HL-60 (cell line): Measurements from ENCODE around the gene TNNI3.

Experiments
- DNase-seq, 2 experiments: peaks; one replicate each; pipeline ENCODE4 v3.0.0-alpha.2; 2010 to 2020; ENCODE audit warnings: low read depth in 1 of 2, low spot score in 1 of 2
- H3K27ac ChIP-seq: fragments of 250-450 bp; sonication (Bioruptor Pico); replicated peaks from 2 replicates; pipeline ENCODE4 v1.5.1; 2020; ENCODE audit warnings: mild to moderate bottlenecking, moderate library complexity
- H3K27me3 ChIP-seq: fragments of 250-450 bp; sonication (Bioruptor Pico); 2 replicates; pipeline ENCODE4 v1.5.1; 2021; ENCODE audit warnings: mild to moderate bottlenecking, moderate library complexity; ENCODE audit not compliant: insufficient read depth, poor library complexity, severe bottlenecking
- H3K4me3 ChIP-seq: replicated peaks from 2 replicates; pipeline ENCODE4 v1.5.1; 2011; ENCODE audit warnings: mild to moderate bottlenecking, control low read depth, low read length; ENCODE audit not compliant: insufficient read depth
- GABPA ChIP-seq: IDR thresholded peaks from 2 replicates; pipeline ENCODE4 v1.6.1; 2012; ENCODE audit warnings: low read depth
- POLR2AphosphoS5 ChIP-seq: IDR thresholded peaks from 2 replicates; pipeline ENCODE4 v1.6.1; 2012; ENCODE audit warnings: low read depth
- SPI1 ChIP-seq: IDR thresholded peaks from 2 replicates; pipeline ENCODE4 v1.6.1; 2012; ENCODE audit warnings: low read depth, mild to moderate bottlenecking, borderline replicate concordance
- TF ChIP-seq, protein P1 (sequence below): IDR thresholded peaks from 2 replicates; pipeline ENCODE4 v1.6.1; 2012; ENCODE audit warnings: low read depth; ENCODE audit not compliant: insufficient replicate concordance
- TF ChIP-seq, protein P2 (sequence below): IDR thresholded peaks from one replicate; pipeline ENCODE4 v1.5.1; 2011; ENCODE audit warnings: low read length, control low read depth, inconsistent platforms; ENCODE audit not compliant: insufficient read depth

The TNNI3 gene

GRCh38 chr19:55149078-55150003, 8.2 kb downstream of the TNNI3 start, which contains the start of gene TNNT1:
TSS of gene TNNT1 (minus strand) at chr19:55149206. CDS start at chr19:55147157, 2,049 bp downstream.
- Histone ChIP-seq H3K4me3 (no peak within 1 kb of the TSS), H3K27ac (no peak within 1 kb of the TSS), H3K27me3 (peaks cover 5% of the 10 kb centered on the region)
- DNase-seq, result no peak
- TF ChIP-seq, protein P1, sequence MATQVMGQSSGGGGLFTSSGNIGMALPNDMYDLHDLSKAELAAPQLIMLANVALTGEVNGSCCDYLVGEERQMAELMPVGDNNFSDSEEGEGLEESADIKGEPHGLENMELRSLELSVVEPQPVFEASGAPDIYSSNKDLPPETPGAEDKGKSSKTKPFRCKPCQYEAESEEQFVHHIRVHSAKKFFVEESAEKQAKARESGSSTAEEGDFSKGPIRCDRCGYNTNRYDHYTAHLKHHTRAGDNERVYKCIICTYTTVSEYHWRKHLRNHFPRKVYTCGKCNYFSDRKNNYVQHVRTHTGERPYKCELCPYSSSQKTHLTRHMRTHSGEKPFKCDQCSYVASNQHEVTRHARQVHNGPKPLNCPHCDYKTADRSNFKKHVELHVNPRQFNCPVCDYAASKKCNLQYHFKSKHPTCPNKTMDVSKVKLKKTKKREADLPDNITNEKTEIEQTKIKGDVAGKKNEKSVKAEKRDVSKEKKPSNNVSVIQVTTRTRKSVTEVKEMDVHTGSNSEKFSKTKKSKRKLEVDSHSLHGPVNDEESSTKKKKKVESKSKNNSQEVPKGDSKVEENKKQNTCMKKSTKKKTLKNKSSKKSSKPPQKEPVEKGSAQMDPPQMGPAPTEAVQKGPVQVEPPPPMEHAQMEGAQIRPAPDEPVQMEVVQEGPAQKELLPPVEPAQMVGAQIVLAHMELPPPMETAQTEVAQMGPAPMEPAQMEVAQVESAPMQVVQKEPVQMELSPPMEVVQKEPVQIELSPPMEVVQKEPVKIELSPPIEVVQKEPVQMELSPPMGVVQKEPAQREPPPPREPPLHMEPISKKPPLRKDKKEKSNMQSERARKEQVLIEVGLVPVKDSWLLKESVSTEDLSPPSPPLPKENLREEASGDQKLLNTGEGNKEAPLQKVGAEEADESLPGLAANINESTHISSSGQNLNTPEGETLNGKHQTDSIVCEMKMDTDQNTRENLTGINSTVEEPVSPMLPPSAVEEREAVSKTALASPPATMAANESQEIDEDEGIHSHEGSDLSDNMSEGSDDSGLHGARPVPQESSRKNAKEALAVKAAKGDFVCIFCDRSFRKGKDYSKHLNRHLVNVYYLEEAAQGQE, result no peak
- TF ChIP-seq POLR2AphosphoS5 (no peak), SPI1 (no peak), GABPA (no peak)
- TF ChIP-seq, protein P2, sequence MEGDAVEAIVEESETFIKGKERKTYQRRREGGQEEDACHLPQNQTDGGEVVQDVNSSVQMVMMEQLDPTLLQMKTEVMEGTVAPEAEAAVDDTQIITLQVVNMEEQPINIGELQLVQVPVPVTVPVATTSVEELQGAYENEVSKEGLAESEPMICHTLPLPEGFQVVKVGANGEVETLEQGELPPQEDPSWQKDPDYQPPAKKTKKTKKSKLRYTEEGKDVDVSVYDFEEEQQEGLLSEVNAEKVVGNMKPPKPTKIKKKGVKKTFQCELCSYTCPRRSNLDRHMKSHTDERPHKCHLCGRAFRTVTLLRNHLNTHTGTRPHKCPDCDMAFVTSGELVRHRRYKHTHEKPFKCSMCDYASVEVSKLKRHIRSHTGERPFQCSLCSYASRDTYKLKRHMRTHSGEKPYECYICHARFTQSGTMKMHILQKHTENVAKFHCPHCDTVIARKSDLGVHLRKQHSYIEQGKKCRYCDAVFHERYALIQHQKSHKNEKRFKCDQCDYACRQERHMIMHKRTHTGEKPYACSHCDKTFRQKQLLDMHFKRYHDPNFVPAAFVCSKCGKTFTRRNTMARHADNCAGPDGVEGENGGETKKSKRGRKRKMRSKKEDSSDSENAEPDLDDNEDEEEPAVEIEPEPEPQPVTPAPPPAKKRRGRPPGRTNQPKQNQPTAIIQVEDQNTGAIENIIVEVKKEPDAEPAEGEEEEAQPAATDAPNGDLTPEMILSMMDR, result no peak

GRCh38 chr19:55147545-55148251, 9.8 kb downstream of the TNNI3 start:
- TF ChIP-seq GABPA, result no peak
- no peak for TF ChIP-seq POLR2AphosphoS5
- no peak for TF ChIP-seq SPI1

DNA sequence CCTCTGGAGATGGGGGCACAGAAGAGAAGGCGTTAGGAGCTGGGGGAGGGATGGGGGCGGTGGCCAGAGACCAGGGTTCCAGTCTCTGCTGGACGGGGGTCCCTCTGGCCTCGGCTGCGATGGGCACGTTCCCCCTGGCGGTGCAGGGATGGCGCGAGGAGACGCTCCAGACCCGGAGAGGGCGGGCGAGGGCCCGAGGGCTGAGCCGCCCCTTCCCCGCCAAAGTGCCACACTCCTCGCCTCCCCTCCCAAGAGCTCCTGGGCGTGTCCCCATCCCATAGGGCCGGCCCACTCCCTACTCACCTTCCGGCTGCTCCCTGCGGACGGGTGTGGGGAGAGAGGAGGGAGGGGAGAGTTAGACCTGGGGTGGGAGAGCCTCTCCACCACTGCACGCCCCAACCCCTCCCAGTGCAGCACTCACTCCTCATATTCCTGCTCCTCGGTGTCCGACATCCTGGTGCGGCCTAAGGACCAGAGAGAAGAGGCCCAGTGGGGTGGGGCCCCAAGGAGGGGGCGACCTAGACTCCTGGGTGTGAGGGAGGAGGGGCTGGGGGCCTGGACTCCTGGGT, 10.7 kb downstream of the TNNI3 start:
- Histone ChIP-seq H3K27ac (no peak overlapping the region), H3K4me3 (peak overlapping the region; percentile 42), H3K27me3 (peaks cover 16% of the 10 kb centered on the region)
- no peak for TF ChIP-seq SPI1
- TF ChIP-seq, protein P1, result no peak
- TF ChIP-seq GABPA, result no peak
- DNase-seq, result no peak

More at GRCh38 chr19:55147545-55148251, 9.8 kb downstream of the TNNI3 start:
- Histone ChIP-seq H3K27me3 (peaks cover 8% of the 10 kb centered on the region), H3K4me3 (no peak overlapping the region), H3K27ac (no peak overlapping the region)
- DNase-seq, result no peak

DNA sequence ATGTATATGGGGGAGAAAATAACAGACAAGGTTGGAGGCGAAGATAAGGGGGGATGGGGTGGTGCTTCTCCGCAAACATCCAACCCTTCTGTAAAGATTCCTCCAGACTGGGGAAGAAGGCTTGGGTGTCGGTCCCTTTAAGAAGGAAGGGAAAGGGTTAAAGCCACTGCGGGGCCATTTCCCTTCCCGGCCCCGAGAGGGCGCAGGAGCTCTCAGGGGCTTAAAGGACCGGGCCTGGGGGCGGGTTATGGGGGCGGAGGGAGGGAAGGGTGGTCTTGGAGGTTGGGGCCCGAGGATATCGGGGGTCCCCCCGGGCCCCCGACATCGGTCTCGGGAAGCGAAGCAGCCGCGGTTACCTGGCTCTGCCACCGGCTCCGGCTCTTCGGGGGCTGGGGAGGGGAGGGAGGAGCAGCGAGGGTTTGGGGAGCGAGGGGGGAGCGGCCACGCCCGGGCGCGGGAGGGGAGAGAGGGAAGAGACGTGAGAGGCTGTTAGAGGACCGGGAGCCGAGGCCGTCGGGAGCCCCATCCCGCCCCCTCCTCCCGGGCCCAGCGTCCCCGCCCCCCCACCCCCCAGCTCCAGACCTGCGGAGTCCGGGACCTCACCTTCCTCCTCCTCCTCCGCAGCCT, 11.3 kb downstream of the TNNI3 start:
- peaks cover 20% of the 10 kb centered on the region for H3K27me3 ChIP-seq
- peak overlapping the region; percentile 42 for H3K4me3 ChIP-seq
- DNase-seq, result peak in 1 of 2 experiments; percentile 51
- TF ChIP-seq, protein P1, result no peak
- TF ChIP-seq, protein P2, result peak; percentile 82
- TF ChIP-seq SPI1, result no peak
- no peak overlapping the region; the same call in 1 of the 2 replicates for H3K27ac ChIP-seq
